ENCODE data around the gene PIK3IP1.

Gene PIK3IP1

GRCh38 chr22:31284281-31285155, 7.8 kb downstream of the PIK3IP1 start:
- no peak for TF ChIP-seq CTCF (IDR thresholded peaks at IDR 0.05; ENCODE audit: low read depth, low read length, missing control alignments)
- no peak overlapping the region for H3K4me3 ChIP-seq (ENCODE audit: low read depth, low read length)
- in situ Hi-C loops (cut with HindIII; ENCODE audit: low pct_ligation_motif_present, low sequenced_read_pairs), result no loop called here
- DNase-seq, result no peak
- H3K36me3 ChIP-seq (replicated peaks), result peaks cover 7% of the 10 kb centered on the region
- H3K27ac ChIP-seq, result no peak overlapping the region
- H3K27me3 ChIP-seq (replicated peaks), result no peaks in the 10 kb centered on the region

GRCh38 chr22:31282748-31283468, 9.4 kb downstream of the PIK3IP1 start:
- Histone ChIP-seq H3K36me3 (replicated peaks) (peaks cover 9% of the 10 kb centered on the region), H3K4me3 (ENCODE audit: low read depth, low read length) (no peak overlapping the region), H3K27me3 (replicated peaks) (no peaks in the 10 kb centered on the region), H3K27ac (no peak overlapping the region)
- DNase-seq, result no peak
- in situ Hi-C loops (cut with HindIII; ENCODE audit: low pct_ligation_motif_present, low sequenced_read_pairs), result no loop called here
- TF ChIP-seq CTCF (IDR thresholded peaks at IDR 0.05; ENCODE audit: low read depth, low read length, missing control alignments), result no peak

- DNase-seq, result no peak
- peaks cover 13% of the 10 kb centered on the region for H3K36me3 ChIP-seq (replicated peaks)
- in situ Hi-C loops (cut with HindIII; ENCODE audit: low pct_ligation_motif_present, low sequenced_read_pairs), result no loop called here
- H3K27ac ChIP-seq, result no peak overlapping the region
- no peak overlapping the region for H3K4me3 ChIP-seq (ENCODE audit: low read depth, low read length)
- H3K27me3 ChIP-seq (replicated peaks), result no peaks in the 10 kb centered on the region
- no peak for TF ChIP-seq CTCF (IDR thresholded peaks at IDR 0.05; ENCODE audit: low read depth, low read length, missing control alignments)
Observed at GRCh38 chr22:31281733-31282132, 10.6 kb downstream of the PIK3IP1 start.

- DNase-seq, result no peak
- in situ Hi-C loops (cut with HindIII; ENCODE audit: low pct_ligation_motif_present, low sequenced_read_pairs), result no loop called here
- H3K4me3 ChIP-seq (ENCODE audit: low read depth, low read length), result no peak overlapping the region
- no peak overlapping the region for H3K27ac ChIP-seq
- H3K27me3 ChIP-seq (replicated peaks), result no peaks in the 10 kb centered on the region
- peaks cover 22% of the 10 kb centered on the region for H3K36me3 ChIP-seq (replicated peaks)
- TF ChIP-seq CTCF (IDR thresholded peaks at IDR 0.05; ENCODE audit: low read depth, low read length, missing control alignments), result no peak
Observed at GRCh38 chr22:31279821-31280505, 12.3 kb downstream of the PIK3IP1 start.

GRCh38 chr22:31279327-31279669, 13.0 kb downstream of the PIK3IP1 start:
- TF ChIP-seq CTCF (IDR thresholded peaks at IDR 0.05; ENCODE audit: low read depth, low read length, missing control alignments), result no peak
- H3K4me3 ChIP-seq (ENCODE audit: low read depth, low read length), result no peak overlapping the region
- in situ Hi-C loops (cut with HindIII; ENCODE audit: low pct_ligation_motif_present, low sequenced_read_pairs), result no loop called here
- no peaks in the 10 kb centered on the region for H3K27me3 ChIP-seq (replicated peaks)
- H3K27ac ChIP-seq, result no peak overlapping the region
- peaks cover 29% of the 10 kb centered on the region for H3K36me3 ChIP-seq (replicated peaks)
- no peak for DNase-seq
